ENCODE measurements around the gene DGKD.
"Not testable (repeated sequence)": the region's sequence is repeated elsewhere in the genome, so short reads cannot be mapped to it uniquely, and the experiment has no call there.

The DGKD gene

GRCh38 chr2:233381638-233381995 is 27.3 kb downstream of the DGKD start:
- in situ Hi-C loops (cut with HindIII; ENCODE audit: low sequenced_read_pairs): no loop called here

DNA sequence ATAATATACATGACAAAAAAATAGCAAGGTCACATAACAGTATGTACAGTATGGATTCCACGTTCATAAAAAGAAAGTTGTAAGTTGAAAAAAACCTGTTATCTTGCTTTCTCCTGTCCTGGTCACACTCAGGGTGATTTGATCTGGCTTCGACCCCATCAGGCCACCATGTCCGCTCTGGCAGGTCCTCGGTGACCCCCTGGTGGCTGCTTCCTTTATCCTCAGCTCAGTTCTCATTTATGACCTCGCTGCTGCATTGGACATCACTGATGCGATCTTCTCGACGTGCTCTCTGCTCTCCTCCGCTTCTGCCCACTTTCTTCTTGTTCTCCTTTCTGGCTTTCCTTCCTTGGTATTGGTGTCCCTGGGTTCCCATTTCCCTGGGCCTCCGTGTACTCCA is 29.7 kb downstream of the DGKD start:
- in situ Hi-C loops (cut with HindIII; ENCODE audit: low sequenced_read_pairs): no loop called here

DNA sequence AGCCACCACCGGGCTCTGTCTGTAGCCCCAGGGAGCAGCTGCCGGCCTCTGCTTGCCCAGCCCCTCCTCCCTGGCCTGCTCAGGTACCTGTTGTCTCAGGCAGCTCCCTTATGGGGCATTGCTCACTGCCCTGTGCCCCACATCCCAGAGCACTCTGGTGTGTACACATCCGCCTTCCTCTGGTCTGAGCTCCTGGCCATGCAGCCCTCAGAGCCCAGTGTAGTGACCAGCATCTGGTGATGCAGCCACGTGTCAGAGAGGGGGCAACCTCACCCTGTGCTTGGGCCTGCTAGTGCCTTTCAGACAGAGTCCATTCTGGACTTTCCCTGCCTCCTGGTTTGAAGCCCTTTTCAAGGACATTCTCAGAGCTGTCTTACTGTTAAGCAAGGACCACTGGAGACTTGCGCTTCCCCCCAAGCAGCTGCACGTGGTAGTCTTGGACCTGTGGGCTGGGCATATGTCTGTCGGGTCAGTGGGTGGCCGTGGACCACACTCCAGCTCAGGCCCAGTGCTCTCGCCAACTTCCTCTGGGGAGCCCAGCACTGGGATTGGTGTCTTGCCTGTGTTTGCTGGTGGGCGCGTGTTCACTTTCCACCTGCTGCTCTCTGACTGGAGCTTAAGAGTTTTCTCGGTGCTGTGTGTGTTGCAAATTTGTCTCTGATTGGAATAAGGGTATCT is 30.7 kb downstream of the DGKD start:
- in situ Hi-C loops (cut with HindIII; ENCODE audit: low sequenced_read_pairs): loop anchor here (5.0 kb wide), 1 partner anchor 38 kb away; no protein-coding TSS in a partner anchor

- in situ Hi-C loops (cut with HindIII; ENCODE audit: low sequenced_read_pairs): loop anchor here (5.0 kb wide), 1 partner anchor 38 kb away; no protein-coding TSS in a partner anchor
Measured at GRCh38 chr2:233385489-233386044, 31.3 kb downstream of the DGKD start.

GRCh38 chr2:233386382-233387041 is 32.2 kb downstream of the DGKD start:
- in situ Hi-C loops (cut with HindIII; ENCODE audit: low sequenced_read_pairs): loop anchor here (5.0 kb wide), 1 partner anchor 39 kb away; no protein-coding TSS in a partner anchor

GRCh38 chr2:233387225-233387624 is 32.9 kb downstream of the DGKD start:
- in situ Hi-C loops (cut with HindIII; ENCODE audit: low sequenced_read_pairs): loop anchor here (5.0 kb wide), 1 partner anchor 40 kb away; no protein-coding TSS in a partner anchor

- in situ Hi-C loops (cut with HindIII; ENCODE audit: low sequenced_read_pairs): loop anchor here (5.0 kb wide), 1 partner anchor 41 kb away; no protein-coding TSS in a partner anchor
Measured at GRCh38 chr2:233387667-233388528, 33.6 kb downstream of the DGKD start.

- in situ Hi-C loops (cut with HindIII; ENCODE audit: low sequenced_read_pairs): loop anchor here (5.0 kb wide), 1 partner anchor 42 kb away; no protein-coding TSS in a partner anchor
Measured at GRCh38 chr2:233389601-233390125, 35.4 kb downstream of the DGKD start.

GRCh38 chr2:233395687-233396086 is 41.4 kb downstream of the DGKD start:
- in situ Hi-C loops (cut with HindIII; ENCODE audit: low sequenced_read_pairs): no loop called here

DNA sequence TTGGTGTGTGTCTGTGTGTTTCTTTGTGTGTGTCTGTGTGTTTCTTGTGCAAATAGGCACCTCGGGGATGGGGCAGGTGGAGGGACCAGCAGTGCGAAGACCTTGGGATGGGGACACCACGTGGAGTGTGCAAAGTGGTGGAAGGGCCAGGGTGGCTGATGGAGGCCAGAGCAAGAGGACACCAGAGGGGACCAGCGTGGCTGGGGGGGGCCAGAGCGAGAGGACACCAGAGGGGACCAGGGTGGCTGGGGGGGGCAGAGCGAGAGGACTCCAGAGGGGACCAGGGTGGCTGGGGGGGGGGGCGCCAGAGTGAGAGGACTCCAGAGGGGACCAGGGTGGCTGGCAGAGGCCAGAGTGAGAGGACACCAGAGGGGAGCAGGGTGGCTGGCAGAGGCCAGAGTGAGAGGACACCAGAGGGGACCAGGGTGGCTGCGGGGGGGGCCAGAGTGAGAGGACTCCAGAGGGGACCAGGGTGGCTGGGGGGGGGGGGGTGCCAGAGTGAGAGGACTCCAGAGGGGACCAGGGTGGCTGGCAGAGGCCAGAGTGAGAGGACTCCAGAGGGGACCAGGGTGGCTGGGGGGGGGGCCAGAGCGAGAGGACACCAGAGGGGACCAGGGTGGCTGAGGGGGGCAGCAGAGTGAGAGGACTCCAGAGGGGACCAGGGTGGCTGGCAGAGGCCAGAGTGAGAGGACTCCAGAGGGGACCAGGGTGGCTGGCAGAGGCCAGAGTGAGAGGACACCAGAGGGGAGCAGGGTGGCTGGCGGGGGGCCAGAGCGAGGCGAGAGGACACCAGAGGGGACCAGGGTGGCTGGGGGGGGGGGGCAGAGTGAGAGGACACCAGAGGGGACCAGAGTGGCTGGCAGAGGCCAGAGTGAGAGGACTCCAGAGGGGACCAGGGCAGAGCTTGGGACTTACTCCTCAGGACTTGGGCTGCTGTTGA is 42.7 kb downstream of the DGKD start:
- in situ Hi-C loops (cut with HindIII; ENCODE audit: low sequenced_read_pairs): not testable (repeated sequence)

DNA sequence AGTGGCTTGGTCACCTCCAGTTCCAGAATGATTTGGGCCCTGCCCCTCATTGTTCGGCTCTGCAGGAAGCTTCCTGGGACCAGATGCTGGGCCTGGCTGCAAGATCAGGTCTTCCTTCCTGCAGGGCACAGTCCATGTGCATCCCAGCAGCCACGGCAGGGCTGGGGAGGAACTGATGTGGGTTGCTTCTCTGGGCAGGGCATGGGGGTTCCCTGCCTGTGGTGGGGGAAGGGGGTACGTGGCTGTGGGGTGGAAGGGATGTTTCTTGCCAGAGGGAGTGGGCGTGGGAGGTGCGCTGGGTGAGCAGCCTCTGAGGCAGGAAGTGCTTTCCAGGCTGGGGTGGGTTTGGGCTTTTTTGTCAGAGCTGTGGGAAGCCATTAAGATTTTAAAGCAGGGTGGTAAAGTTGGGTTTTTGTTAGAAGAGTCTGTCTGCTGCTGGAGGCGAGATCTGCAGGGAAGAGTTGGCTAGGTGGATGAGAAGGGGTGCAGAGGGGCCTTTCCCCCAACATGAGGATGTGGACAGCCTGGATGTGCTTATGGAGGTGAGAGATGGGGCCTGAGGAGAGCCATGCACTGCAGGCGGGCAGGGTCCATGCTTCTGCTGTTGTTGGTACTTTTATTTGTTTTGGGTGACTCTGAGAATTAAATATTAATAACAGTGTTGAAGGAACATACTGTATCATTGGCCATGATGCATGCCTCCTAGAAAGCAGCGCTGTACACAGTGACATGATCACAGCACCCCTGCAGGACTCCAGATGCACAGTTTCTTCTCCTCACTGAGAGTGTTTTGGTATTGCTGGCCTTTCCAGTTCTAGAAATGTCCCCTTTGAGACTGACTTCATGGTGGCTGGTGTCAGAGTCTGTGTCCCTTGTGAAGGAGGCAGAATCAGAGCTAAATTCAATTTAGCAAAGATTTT is 45.3 kb downstream of the DGKD start:
- in situ Hi-C loops (cut with HindIII; ENCODE audit: low sequenced_read_pairs): loop anchor here (5.0 kb wide), 1 partner anchor 38 kb away; no protein-coding TSS in a partner anchor

GRCh38 chr2:233400341-233400740 is 46.0 kb downstream of the DGKD start:
- in situ Hi-C loops (cut with HindIII; ENCODE audit: low sequenced_read_pairs): loop anchor here (5.0 kb wide), 1 partner anchor 37 kb away; no protein-coding TSS in a partner anchor

DNA sequence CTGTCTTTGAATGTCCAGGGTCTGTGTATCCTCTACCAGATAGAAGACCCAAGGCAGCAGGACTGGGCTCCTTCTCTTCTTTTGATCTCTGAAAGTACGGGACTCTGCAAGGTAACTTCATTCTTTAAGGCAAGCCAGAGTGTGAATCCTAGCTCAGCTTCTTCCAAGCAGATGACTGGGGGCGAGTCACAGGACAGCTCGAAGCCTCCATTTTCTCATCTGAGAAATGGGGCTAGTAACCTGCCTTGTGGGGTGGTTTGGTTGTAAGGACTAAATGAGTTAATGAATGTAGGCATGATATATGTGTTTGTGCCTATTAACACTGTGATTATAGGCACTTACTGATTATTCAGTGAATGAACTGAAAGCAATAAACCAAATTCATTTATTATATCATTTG is 46.7 kb downstream of the DGKD start:
- in situ Hi-C loops (cut with HindIII; ENCODE audit: low sequenced_read_pairs): loop anchor here (5.0 kb wide), 1 partner anchor 36 kb away; no protein-coding TSS in a partner anchor

GRCh38 chr2:233402346-233402745 is 48.1 kb downstream of the DGKD start:
- in situ Hi-C loops (cut with HindIII; ENCODE audit: low sequenced_read_pairs): loop anchor here (5.0 kb wide), 1 partner anchor 35 kb away; no protein-coding TSS in a partner anchor

GRCh38 chr2:233402789-233403188 is 48.5 kb downstream of the DGKD start:
- in situ Hi-C loops (cut with HindIII; ENCODE audit: low sequenced_read_pairs): loop anchor here (5.0 kb wide), 1 partner anchor 35 kb away; no protein-coding TSS in a partner anchor

- in situ Hi-C loops (cut with HindIII; ENCODE audit: low sequenced_read_pairs): loop anchor here (5.0 kb wide), 1 partner anchor 33 kb away; no protein-coding TSS in a partner anchor
Measured at GRCh38 chr2:233404222-233404621, 49.9 kb downstream of the DGKD start.

- in situ Hi-C loops (cut with HindIII; ENCODE audit: low sequenced_read_pairs): no loop called here
Measured at GRCh38 chr2:233406865-233407264, 52.6 kb downstream of the DGKD start.

DNA sequence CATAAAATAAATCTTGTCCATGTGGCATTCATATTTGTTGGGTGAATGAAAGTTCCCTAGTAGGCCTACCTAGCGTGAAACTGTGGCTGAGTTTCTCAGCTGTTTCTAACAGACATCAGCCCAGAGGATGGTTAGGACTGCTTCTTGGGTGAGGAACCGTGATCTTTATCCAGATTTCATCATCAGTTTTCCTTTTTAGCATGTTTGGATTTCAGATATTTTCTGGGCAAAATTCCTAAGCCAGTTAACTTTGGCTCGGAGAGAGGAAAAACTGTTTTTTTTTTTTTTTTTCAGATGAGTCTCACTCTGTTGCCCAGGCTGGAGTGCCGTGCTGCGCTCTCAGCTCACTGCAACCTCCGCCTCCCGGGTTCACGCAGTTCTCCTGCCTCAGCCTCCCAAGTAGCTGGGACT is 53.5 kb downstream of the DGKD start:
- in situ Hi-C loops (cut with HindIII; ENCODE audit: low sequenced_read_pairs): no loop called here

Data from endothelial cell of hepatic sinusoid (primary cell).